H1 (cell line): Measurements from ENCODE around the gene CLGN. TPM values are rescaled to one million over a fixed set of nuclear protein-coding genes. Genes with fewer than 3 reads are reported as not detected.

Source experiments
- CTCF ChIA-PET: fragments of 300-600 bp; sonication (Branson Sonifier 250); formaldehyde crosslinking; loops from one replicate; lab custom pipeline; 2021; ENCODE audit not compliant: partially characterized antibody; lab: Charles Lee
- POLR2A ChIA-PET: fragments of 300-600 bp; sonication (Branson Sonifier 250); formaldehyde crosslinking; loops from one replicate; lab custom pipeline; 2021; ENCODE audit warnings: inconsistent platforms; ENCODE audit not compliant: partially characterized antibody; lab: Charles Lee
- DNase-seq, 2 experiments: peaks; one replicate each; pipeline versions ENCODE4 v3.0.0 to v3.0.0-alpha.2; 2010 to 2022; ENCODE audit warnings: low spot score in 2 of 2, low read depth in 1 of 2, mixed read lengths in 1 of 2
- FAIRE-seq: peaks from 2 replicates; lab custom pipeline; 2011; peaks lifted over from hg19 to GRCh38; lab: Jason Lieb, UNC
- H2AFZ ChIP-seq: 2 replicates; pipeline ENCODE4 v1.8.1; 2012; ENCODE audit warnings: low read length, inconsistent platforms
- H2AK5ac ChIP-seq: 2 replicates; pipeline ENCODE4 v1.6.1; 2013; ENCODE audit warnings: low read depth, low read length
- H2BK120ac ChIP-seq: replicated peaks from 2 replicates; pipeline ENCODE3; 2013; ENCODE audit warnings: low read depth, low read length, inconsistent platforms
- H2BK12ac ChIP-seq: 2 replicates; pipeline ENCODE4 v1.6.1; 2013; ENCODE audit warnings: low read depth, low read length
- H2BK15ac ChIP-seq: 2 replicates; pipeline ENCODE4 v1.6.1; 2013; ENCODE audit warnings: low read length
- H2BK20ac ChIP-seq: 2 replicates; pipeline ENCODE4 v1.6.1; 2013; ENCODE audit warnings: low read length
- H2BK5ac ChIP-seq: 2 replicates; pipeline ENCODE4 v1.6.1; 2013; ENCODE audit warnings: low read depth, low read length
- H3K14ac ChIP-seq: 2 replicates; pipeline ENCODE4 v1.6.1; 2013; ENCODE audit warnings: inconsistent platforms; ENCODE audit not compliant: insufficient read length
- H3K18ac ChIP-seq: 2 replicates; pipeline ENCODE4 v1.6.1; 2013; ENCODE audit warnings: low read length; ENCODE audit errors: extremely low read depth
- H3K23ac ChIP-seq: 2 replicates; pipeline ENCODE4 v1.6.1; 2013; ENCODE audit warnings: inconsistent platforms; ENCODE audit not compliant: insufficient read length
- H3K23me2 ChIP-seq: 2 replicates; pipeline ENCODE4 v1.6.1; 2013; ENCODE audit warnings: low read depth, low read length
- H3K27ac ChIP-seq: 2 replicates; pipeline ENCODE4 v1.6.1; 2011; ENCODE audit warnings: low read depth, low read length, inconsistent platforms
- H3K27me3 ChIP-seq, 4 experiments: replicated peaks in 1 of 4; 1 replicate in 1 of 4; 2 replicates in 3 of 4; pipeline versions ENCODE4 v1.6.1 to v1.8.1; 2011 to 2013; ENCODE audit warnings: low read length in 3 of 4, mild to moderate bottlenecking in 3 of 4, inconsistent platforms in 2 of 4, mixed read lengths in 2 of 4, moderate library complexity in 1 of 4; ENCODE audit not compliant: control insufficient read depth in 3 of 4, insufficient read depth in 3 of 4; ENCODE audit errors: extremely low read depth in 1 of 4
- H3K36me3 ChIP-seq, 4 experiments: 2 replicates each; pipeline versions ENCODE4 v1.6.1 to v1.8.1; 2011 to 2013; ENCODE audit warnings: mild to moderate bottlenecking in 4 of 4, low read length in 3 of 4, moderate library complexity in 2 of 4, control low read depth in 1 of 4, inconsistent platforms in 1 of 4; ENCODE audit not compliant: insufficient read depth in 4 of 4, control insufficient read depth in 2 of 4
- H3K4ac ChIP-seq: replicated peaks from 2 replicates; pipeline ENCODE3; 2013; ENCODE audit warnings: low read length, low read depth, mixed read lengths, inconsistent platforms; ENCODE audit not compliant: insufficient read length
- H3K4me1 ChIP-seq, 4 experiments: replicated peaks in 1 of 4; 1 replicate in 1 of 4; 2 replicates in 3 of 4; pipeline versions ENCODE4 v1.6.1 to v1.8.1; 2011 to 2013; ENCODE audit warnings: low read length in 3 of 4, inconsistent platforms in 2 of 4, mixed read lengths in 1 of 4; ENCODE audit not compliant: insufficient read depth in 4 of 4, control insufficient read depth in 3 of 4
- H3K4me2 ChIP-seq, 2 experiments: 2 replicates each; pipeline versions ENCODE4 v1.6.1 to v1.8.1; 2011 to 2013; ENCODE audit warnings: low read depth in 2 of 2, low read length in 2 of 2, control low read depth in 1 of 2, inconsistent platforms in 1 of 2, mild to moderate bottlenecking in 1 of 2; ENCODE audit not compliant: insufficient read depth in 1 of 2
- H3K4me3 ChIP-seq, 4 experiments: fragments of 200-600, 300-600 bp in 1 of 4; sonication (generic), shearing (Covaris generic), sonication (Bioruptor Twin) in 1 of 4; 2 replicates each; pipeline versions ENCODE4 v1.5.1 to v1.8.1; 2011 to 2016; ENCODE audit warnings: low read length in 4 of 4, low read depth in 3 of 4, control low read depth in 2 of 4, inconsistent platforms in 2 of 4, mild to moderate bottlenecking in 2 of 4, mixed read lengths in 1 of 4, moderate library complexity in 1 of 4; ENCODE audit not compliant: insufficient read depth in 2 of 4; ENCODE audit errors: extremely low read depth in 1 of 4
- H3K56ac ChIP-seq: replicated peaks from 2 replicates; pipeline ENCODE3; 2013; ENCODE audit warnings: low read depth, mild to moderate bottlenecking, mixed read lengths, low read length, inconsistent platforms; ENCODE audit not compliant: insufficient read length
- H3K79me1 ChIP-seq: 2 replicates; pipeline ENCODE4 v1.6.1; 2013; ENCODE audit warnings: low read depth, low read length, control low read depth
- H3K79me2 ChIP-seq, 2 experiments: 2 replicates each; pipeline versions ENCODE4 v1.6.1 to v1.8.1; 2012 to 2013; ENCODE audit warnings: low read length in 2 of 2, mild to moderate bottlenecking in 2 of 2, inconsistent platforms in 1 of 2; ENCODE audit not compliant: insufficient read depth in 2 of 2, control insufficient read depth in 1 of 2
- H3K9ac ChIP-seq, 4 experiments: replicated peaks in 1 of 4; 1 replicate in 1 of 4; 2 replicates in 3 of 4; pipeline versions ENCODE4 v1.6.1 to v1.8.1; 2011 to 2013; ENCODE audit warnings: low read depth in 3 of 4, low read length in 3 of 4, control low read depth in 2 of 4, mild to moderate bottlenecking in 2 of 4, moderate library complexity in 2 of 4, inconsistent platforms in 1 of 4; ENCODE audit errors: extremely low read depth in 1 of 4
- H3K9me3 ChIP-seq, 2 experiments: 2 replicates each; pipeline versions ENCODE4 v1.6.1 to v1.8.1; 2012 to 2013; ENCODE audit warnings: mild to moderate bottlenecking in 2 of 2, moderate library complexity in 2 of 2, control low read depth in 1 of 2, inconsistent platforms in 1 of 2, low read depth in 1 of 2, low read length in 1 of 2, mixed read lengths in 1 of 2; ENCODE audit not compliant: insufficient read depth in 2 of 2
- H4K20me1 ChIP-seq, 2 experiments: replicated peaks in 1 of 2; 2 replicates each; pipeline versions ENCODE3 to v1.8.1; 2011 to 2013; ENCODE audit warnings: inconsistent platforms in 2 of 2, low read length in 2 of 2, mild to moderate bottlenecking in 1 of 2; ENCODE audit not compliant: insufficient read depth in 2 of 2, control insufficient read depth in 1 of 2
- H4K5ac ChIP-seq: 2 replicates; pipeline ENCODE4 v1.6.1; 2013; ENCODE audit warnings: low read length, low read depth, mixed read lengths, inconsistent platforms; ENCODE audit not compliant: insufficient read length
- H4K8ac ChIP-seq: 2 replicates; pipeline ENCODE4 v1.8.0; 2013; ENCODE audit warnings: mild to moderate bottlenecking, moderate library complexity, low read length, inconsistent platforms; ENCODE audit not compliant: insufficient read depth; ENCODE audit errors: extremely low read depth
- H4K91ac ChIP-seq: replicated peaks from 2 replicates; pipeline ENCODE3; 2013; ENCODE audit warnings: low read length, mixed read lengths, inconsistent platforms; ENCODE audit not compliant: insufficient read length
- BRCA1 ChIP-seq: IDR thresholded peaks from 2 replicates; pipeline ENCODE4 v1.6.1; 2012; ENCODE audit warnings: low read depth, low read length, improper control_type of control experiment
- CHD1 ChIP-seq: IDR thresholded peaks from 2 replicates; pipeline ENCODE4 v1.6.1; 2012; ENCODE audit warnings: low read depth, low read length, improper control_type of control experiment
- KDM1A ChIP-seq: fragments of 200-600, 300-600 bp; sonication (generic); IDR thresholded peaks from 2 replicates; pipeline ENCODE4 v1.7.1; 2016; ENCODE audit warnings: mild to moderate bottlenecking, low read length, borderline replicate concordance
- RXRA ChIP-seq: IDR thresholded peaks from 2 replicates; pipeline ENCODE4 v1.6.1; 2011; ENCODE audit warnings: low read depth, mild to moderate bottlenecking, low read length, moderate library complexity; ENCODE audit not compliant: insufficient read depth
- SIRT6 ChIP-seq: IDR thresholded peaks from one replicate; pipeline ENCODE4 v1.7.1; 2012; ENCODE audit warnings: low read length, inconsistent platforms
- polyA plus RNA-seq, 7 experiments: library from polyadenylated mRNA; depleted of rRNA in 3 of 7; stranded (reverse) in 5 of 7; unstranded in 2 of 7; fragments of >200 nt in 5 of 7; fragments of 200-250 nt in 2 of 7; gene quantifications; 1 replicate in 5 of 7; 2 replicates in 1 of 7; 4 replicates in 1 of 7; pipeline versions ENCODE4 v1.2.1 to v1.2.3, GENCODE V29; 2011 to 2013; ENCODE audit warnings: missing spikeins in 2 of 7, mixed read lengths in 2 of 7
- total RNA-seq: library from RNA; stranded (reverse); fragmentation: NEBNext Ultra II Directional; extraction: Animal tissue kit (Norgen Biotek cat#: 25700); gene quantifications from 2 replicates; pipeline ENCODE4 v1.2.1, GENCODE V29; 2021
- TF ChIP-seq, protein P1 (sequence below), 3 experiments: IDR thresholded peaks; 1 replicate in 2 of 3; 2 replicates in 1 of 3; pipeline versions ENCODE4 v1.5.1 to v1.6.1; 2011; ENCODE audit warnings: low read length in 3 of 3, mild to moderate bottlenecking in 3 of 3, inconsistent platforms in 2 of 3, low read depth in 1 of 3, moderate library complexity in 1 of 3; ENCODE audit not compliant: insufficient read depth in 1 of 3; ENCODE audit errors: control extremely low read depth in 1 of 3
- TF ChIP-seq, protein P2 (sequence below): IDR thresholded peaks from 2 replicates; pipeline ENCODE4 v1.6.1; 2012; ENCODE audit warnings: inconsistent platforms
- TF ChIP-seq, protein P3 (sequence below): IDR thresholded peaks from 2 replicates; pipeline ENCODE4 v1.6.1; 2011; ENCODE audit warnings: low read length, improper control_type of control experiment

The CLGN gene
- total and polyA plus RNA-seq, 2 of the 8 experiments (the other 6 are each of a cell fraction or from before 2014, with no cell fraction given), result 1.7 to 3.1 TPM

DNA sequence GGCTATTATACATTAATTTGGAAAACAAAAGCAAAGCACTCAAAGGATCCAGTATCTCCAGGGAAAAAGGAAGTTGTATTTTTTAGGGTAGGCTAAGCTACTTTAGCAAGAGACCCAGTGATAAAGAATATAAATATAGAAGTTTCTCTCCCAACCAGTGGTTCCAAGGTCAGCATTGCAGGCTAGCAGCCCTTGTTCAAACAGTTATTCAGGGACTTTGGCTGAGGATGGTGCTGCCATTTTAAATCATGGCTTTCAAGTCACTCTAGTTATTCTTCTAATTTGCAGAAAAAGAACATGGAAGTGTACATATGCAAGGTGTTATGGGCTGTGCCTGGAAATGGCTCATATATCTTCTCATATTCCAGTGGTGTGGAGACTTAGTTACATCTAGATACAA is 44.7 kb downstream of the CLGN start:
- Histone ChIP-seq H3K23ac (no peak overlapping the region), H2BK120ac (no peak overlapping the region), H2BK5ac (no peak overlapping the region), H3K27me3 (no peaks in the 10 kb centered on the region), H3K79me1 (no peaks in the 10 kb centered on the region), H2BK15ac (no peak overlapping the region), H3K23me2 (no peaks in the 10 kb centered on the region), H3K9me3 (no peaks in the 10 kb centered on the region), H2AFZ (no peak overlapping the region), H3K4me1 (no peaks in the 10 kb centered on the region), H3K27ac (no peak overlapping the region), H3K4me3 (no peak overlapping the region), H4K20me1 (no peaks in the 10 kb centered on the region), H3K18ac (no peak overlapping the region), H2AK5ac (no peak overlapping the region), H4K91ac (no peak overlapping the region), H4K8ac (no peak overlapping the region), H3K4ac (no peak overlapping the region), H2BK20ac (no peak overlapping the region), H3K36me3 (peaks cover 0 to 3% (median 0%) of the 10 kb centered on the region in 4 experiments; a peak in 1 of 8 replicates), H3K56ac (no peak overlapping the region), H3K4me2 (no peak overlapping the region), H3K14ac (no peak overlapping the region), H4K5ac (no peak overlapping the region), H3K79me2 (peaks cover 0 to 14% of the 10 kb centered on the region in 2 experiments; a peak in 3 of 4 replicates), H2BK12ac (no peak overlapping the region), H3K9ac (no peak overlapping the region)
- DNase-seq (no peak), FAIRE-seq (no peak)
- ChIA-PET CTCF (interaction anchor here (1.5 to 3.8 kb wide), 2 partner anchors 22 to 29 kb away, joined by 3 to 17 read pairs; no protein-coding TSS in a partner anchor), POLR2A (interaction anchor here (1.7 kb wide), 1 partner anchor 9 kb away, joined by 14 read pairs; the partner anchor contains the start of gene SCOC)
- no peak for TF ChIP-seq SIRT6
- TF ChIP-seq, protein P1, sequence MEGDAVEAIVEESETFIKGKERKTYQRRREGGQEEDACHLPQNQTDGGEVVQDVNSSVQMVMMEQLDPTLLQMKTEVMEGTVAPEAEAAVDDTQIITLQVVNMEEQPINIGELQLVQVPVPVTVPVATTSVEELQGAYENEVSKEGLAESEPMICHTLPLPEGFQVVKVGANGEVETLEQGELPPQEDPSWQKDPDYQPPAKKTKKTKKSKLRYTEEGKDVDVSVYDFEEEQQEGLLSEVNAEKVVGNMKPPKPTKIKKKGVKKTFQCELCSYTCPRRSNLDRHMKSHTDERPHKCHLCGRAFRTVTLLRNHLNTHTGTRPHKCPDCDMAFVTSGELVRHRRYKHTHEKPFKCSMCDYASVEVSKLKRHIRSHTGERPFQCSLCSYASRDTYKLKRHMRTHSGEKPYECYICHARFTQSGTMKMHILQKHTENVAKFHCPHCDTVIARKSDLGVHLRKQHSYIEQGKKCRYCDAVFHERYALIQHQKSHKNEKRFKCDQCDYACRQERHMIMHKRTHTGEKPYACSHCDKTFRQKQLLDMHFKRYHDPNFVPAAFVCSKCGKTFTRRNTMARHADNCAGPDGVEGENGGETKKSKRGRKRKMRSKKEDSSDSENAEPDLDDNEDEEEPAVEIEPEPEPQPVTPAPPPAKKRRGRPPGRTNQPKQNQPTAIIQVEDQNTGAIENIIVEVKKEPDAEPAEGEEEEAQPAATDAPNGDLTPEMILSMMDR (IDR thresholded peaks at IDR 0.05; ENCODE audit: control extremely low read depth in 1 of 3, insufficient read depth in 1 of 3, low read depth in 1 of 3, low read length in 3 of 3), result no peak
- TF ChIP-seq, protein P2, sequence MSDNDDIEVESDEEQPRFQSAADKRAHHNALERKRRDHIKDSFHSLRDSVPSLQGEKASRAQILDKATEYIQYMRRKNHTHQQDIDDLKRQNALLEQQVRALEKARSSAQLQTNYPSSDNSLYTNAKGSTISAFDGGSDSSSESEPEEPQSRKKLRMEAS, result no peak
- TF ChIP-seq KDM1A, result no peak
- TF ChIP-seq CHD1, result no peak
- TF ChIP-seq BRCA1, result no peak
- TF ChIP-seq, protein P3, sequence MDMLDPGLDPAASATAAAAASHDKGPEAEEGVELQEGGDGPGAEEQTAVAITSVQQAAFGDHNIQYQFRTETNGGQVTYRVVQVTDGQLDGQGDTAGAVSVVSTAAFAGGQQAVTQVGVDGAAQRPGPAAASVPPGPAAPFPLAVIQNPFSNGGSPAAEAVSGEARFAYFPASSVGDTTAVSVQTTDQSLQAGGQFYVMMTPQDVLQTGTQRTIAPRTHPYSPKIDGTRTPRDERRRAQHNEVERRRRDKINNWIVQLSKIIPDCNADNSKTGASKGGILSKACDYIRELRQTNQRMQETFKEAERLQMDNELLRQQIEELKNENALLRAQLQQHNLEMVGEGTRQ, result no peak
- no peak for TF ChIP-seq RXRA
